HCT116 (cell line): ENCODE data around the gene YY1.

Source experiments
- CEBPB ChIP-seq: IDR thresholded peaks from 2 replicates; pipeline ENCODE4 v1.6.1; 2012; ENCODE audit warnings: low read depth
- EGR1 ChIP-seq: IDR thresholded peaks from 2 replicates; pipeline ENCODE4 v1.6.1; 2012; ENCODE audit warnings: low read depth
- EZH2 ChIP-seq: fragments of 200-600 bp; sonication (generic); IDR thresholded peaks from 2 replicates; pipeline ENCODE4 v1.6.1; 2017; ENCODE audit warnings: antibody characterized with exemption, mixed run types
- POLR2A ChIP-seq: IDR thresholded peaks from 2 replicates; pipeline ENCODE4 v1.7.0; 2011; ENCODE audit warnings: borderline replicate concordance; ENCODE audit not compliant: insufficient read depth, insufficient read length; ENCODE audit errors: extremely low read depth
- POLR2AphosphoS5 ChIP-seq: IDR thresholded peaks from 2 replicates; pipeline ENCODE4 v1.6.1; 2011; ENCODE audit warnings: mild to moderate bottlenecking, low read depth, low read length, moderate library complexity
- SRF ChIP-seq: IDR thresholded peaks from 2 replicates; pipeline ENCODE4 v1.6.1; 2012; ENCODE audit warnings: low read depth
- ZFX ChIP-seq: fragments of 450-650 bp; IDR thresholded peaks from 2 replicates; pipeline ENCODE4 v1.6.1; 2017
- TF ChIP-seq, protein P1 (sequence below): IDR thresholded peaks from 2 replicates; pipeline ENCODE4 v1.6.1; 2012
- TF ChIP-seq, protein P2 (sequence below), 3 experiments: fragments of 200-600 bp in 1 of 3; sonication (generic) in 1 of 3; IDR thresholded peaks in 2 of 3; conservative IDR thresholded peaks in 1 of 3; 2 replicates each; pipeline ENCODE4 v1.5.1; 2012 to 2017; ENCODE audit warnings: low read depth in 2 of 3, low read length in 2 of 3, antibody characterized with exemption in 1 of 3, borderline replicate concordance in 1 of 3, control low read depth in 1 of 3, mild to moderate bottlenecking in 1 of 3, mixed read lengths in 1 of 3, mixed run types in 1 of 3, moderate library complexity in 1 of 3; ENCODE audit not compliant: insufficient read depth in 1 of 3
- TF ChIP-seq, protein P3 (sequence below): IDR thresholded peaks from 2 replicates; pipeline ENCODE4 v1.6.1; 2011; ENCODE audit warnings: mild to moderate bottlenecking, low read length, moderate library complexity; ENCODE audit not compliant: insufficient replicate concordance; ENCODE audit errors: extremely low read depth
- TF ChIP-seq, protein P4 (sequence below): IDR thresholded peaks from 2 replicates; pipeline ENCODE4 v1.6.1; 2012; ENCODE audit warnings: low read depth

DNA sequence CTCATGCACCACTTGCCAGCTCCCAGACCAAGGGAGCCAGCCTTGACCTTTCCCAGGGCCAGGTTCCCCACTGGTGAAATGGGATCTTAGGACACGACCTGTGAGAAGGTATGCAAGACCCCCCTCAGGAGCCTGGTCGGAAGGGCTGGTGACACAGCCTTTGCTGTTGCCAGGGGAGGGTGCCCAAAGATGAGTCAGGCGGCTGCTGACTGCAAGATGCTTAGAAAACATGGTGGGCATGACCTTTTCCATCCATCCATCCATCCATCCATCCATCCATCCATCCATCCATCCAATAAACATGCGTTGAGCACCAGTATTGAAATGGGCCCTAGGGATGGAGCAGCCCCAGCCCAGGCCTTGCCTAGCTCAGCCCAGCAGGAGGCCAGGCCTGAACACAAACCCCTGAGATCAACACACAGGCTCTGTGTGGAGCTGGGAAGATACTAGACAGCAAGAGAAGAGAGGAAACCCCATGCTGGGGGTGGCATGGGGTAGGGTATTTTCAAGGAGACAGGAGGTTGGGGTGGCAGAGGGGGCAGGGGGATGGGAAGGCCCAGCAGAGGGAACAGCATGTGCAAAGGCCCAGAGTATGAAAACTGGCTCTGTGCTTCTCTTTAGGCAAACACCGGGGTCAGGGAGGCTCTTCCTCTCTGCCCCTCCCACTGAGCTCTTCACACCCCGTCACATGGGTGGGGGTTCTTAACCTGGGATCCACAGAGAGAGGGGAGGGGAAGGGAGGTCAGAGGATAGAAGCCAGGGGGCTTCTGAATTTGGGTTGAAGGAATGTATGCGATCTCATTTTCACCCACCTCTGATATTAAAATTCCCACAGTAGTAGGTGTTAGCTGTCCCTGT, 26.2 kb upstream of the YY1 start:
- TF ChIP-seq POLR2A (no peak), ZFX (no peak), EZH2 (no peak), SRF (no peak), CEBPB (no peak), POLR2AphosphoS5 (peak; percentile 16; the same call in 1 of the 2 replicates), EGR1 (no peak)
- TF ChIP-seq, protein P1, sequence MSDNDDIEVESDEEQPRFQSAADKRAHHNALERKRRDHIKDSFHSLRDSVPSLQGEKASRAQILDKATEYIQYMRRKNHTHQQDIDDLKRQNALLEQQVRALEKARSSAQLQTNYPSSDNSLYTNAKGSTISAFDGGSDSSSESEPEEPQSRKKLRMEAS, result no peak
- TF ChIP-seq, protein P2, sequence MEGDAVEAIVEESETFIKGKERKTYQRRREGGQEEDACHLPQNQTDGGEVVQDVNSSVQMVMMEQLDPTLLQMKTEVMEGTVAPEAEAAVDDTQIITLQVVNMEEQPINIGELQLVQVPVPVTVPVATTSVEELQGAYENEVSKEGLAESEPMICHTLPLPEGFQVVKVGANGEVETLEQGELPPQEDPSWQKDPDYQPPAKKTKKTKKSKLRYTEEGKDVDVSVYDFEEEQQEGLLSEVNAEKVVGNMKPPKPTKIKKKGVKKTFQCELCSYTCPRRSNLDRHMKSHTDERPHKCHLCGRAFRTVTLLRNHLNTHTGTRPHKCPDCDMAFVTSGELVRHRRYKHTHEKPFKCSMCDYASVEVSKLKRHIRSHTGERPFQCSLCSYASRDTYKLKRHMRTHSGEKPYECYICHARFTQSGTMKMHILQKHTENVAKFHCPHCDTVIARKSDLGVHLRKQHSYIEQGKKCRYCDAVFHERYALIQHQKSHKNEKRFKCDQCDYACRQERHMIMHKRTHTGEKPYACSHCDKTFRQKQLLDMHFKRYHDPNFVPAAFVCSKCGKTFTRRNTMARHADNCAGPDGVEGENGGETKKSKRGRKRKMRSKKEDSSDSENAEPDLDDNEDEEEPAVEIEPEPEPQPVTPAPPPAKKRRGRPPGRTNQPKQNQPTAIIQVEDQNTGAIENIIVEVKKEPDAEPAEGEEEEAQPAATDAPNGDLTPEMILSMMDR (IDR thresholded peaks at IDR 0.05 in 2 of 3, conservative IDR thresholded peaks at IDR 0.05 in 1 of 3; ENCODE audit: borderline replicate concordance in 1 of 3, insufficient read depth in 1 of 3, low read depth in 2 of 3, low read length in 2 of 3), result no peak
- TF ChIP-seq, protein P3, sequence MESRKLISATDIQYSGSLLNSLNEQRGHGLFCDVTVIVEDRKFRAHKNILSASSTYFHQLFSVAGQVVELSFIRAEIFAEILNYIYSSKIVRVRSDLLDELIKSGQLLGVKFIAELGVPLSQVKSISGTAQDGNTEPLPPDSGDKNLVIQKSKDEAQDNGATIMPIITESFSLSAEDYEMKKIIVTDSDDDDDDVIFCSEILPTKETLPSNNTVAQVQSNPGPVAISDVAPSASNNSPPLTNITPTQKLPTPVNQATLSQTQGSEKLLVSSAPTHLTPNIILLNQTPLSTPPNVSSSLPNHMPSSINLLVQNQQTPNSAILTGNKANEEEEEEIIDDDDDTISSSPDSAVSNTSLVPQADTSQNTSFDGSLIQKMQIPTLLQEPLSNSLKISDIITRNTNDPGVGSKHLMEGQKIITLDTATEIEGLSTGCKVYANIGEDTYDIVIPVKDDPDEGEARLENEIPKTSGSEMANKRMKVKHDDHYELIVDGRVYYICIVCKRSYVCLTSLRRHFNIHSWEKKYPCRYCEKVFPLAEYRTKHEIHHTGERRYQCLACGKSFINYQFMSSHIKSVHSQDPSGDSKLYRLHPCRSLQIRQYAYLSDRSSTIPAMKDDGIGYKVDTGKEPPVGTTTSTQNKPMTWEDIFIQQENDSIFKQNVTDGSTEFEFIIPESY, result no peak
- TF ChIP-seq, protein P4, sequence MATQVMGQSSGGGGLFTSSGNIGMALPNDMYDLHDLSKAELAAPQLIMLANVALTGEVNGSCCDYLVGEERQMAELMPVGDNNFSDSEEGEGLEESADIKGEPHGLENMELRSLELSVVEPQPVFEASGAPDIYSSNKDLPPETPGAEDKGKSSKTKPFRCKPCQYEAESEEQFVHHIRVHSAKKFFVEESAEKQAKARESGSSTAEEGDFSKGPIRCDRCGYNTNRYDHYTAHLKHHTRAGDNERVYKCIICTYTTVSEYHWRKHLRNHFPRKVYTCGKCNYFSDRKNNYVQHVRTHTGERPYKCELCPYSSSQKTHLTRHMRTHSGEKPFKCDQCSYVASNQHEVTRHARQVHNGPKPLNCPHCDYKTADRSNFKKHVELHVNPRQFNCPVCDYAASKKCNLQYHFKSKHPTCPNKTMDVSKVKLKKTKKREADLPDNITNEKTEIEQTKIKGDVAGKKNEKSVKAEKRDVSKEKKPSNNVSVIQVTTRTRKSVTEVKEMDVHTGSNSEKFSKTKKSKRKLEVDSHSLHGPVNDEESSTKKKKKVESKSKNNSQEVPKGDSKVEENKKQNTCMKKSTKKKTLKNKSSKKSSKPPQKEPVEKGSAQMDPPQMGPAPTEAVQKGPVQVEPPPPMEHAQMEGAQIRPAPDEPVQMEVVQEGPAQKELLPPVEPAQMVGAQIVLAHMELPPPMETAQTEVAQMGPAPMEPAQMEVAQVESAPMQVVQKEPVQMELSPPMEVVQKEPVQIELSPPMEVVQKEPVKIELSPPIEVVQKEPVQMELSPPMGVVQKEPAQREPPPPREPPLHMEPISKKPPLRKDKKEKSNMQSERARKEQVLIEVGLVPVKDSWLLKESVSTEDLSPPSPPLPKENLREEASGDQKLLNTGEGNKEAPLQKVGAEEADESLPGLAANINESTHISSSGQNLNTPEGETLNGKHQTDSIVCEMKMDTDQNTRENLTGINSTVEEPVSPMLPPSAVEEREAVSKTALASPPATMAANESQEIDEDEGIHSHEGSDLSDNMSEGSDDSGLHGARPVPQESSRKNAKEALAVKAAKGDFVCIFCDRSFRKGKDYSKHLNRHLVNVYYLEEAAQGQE, result no peak
